ENCODE data around the gene DTNBP1. TPM values are rescaled to one million over a fixed set of nuclear protein-coding genes. Genes with fewer than 3 reads are reported as not detected.

Gene DTNBP1
- total and polyA plus RNA-seq, 2 of the 13 experiments (the other 11 are each of a cell fraction or from before 2014, with no cell fraction given): 6.6 to 19.1 TPM

DNA sequence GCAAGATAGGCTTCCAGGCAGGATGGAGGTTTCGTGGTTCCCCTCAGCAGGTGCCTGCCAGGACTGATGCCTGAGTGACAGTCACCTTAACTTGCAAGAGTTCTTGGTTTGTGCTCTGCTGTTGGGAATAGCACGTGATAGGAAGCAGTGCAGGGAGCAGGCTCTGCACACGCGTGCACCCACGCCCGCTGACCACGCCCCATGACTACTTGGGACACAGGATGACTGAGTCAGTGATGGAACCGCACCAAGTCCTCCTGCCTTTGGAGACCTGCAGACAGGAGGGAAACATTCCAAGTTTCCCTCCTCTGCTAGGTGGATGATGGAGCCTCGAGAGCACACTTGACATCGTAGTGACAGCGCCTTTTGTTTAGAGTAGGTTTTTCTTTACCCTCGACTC is 164.2 kb downstream of the DTNBP1 start:
- FAIRE-seq (no peak), ATAC-seq (no peak), DNase-seq (ENCODE audit: low spot score) (no peak)
- no peaks in the 10 kb centered on the region for H3K9me3 ChIP-seq (ENCODE audit: low read length)
- no peak overlapping the region for H2AFZ ChIP-seq (ENCODE audit: low read length)
- H3K9ac ChIP-seq (ENCODE audit: insufficient read depth, low read depth, low read length): no peak overlapping the region
- intact Hi-C loops (cut with micrococcal nuclease; ENCODE audit: unreplicated experiment) (no loop called here), in situ Hi-C loops (cut with HindIII; ENCODE audit: extremely low pct_ligation_motif_present, low pct_unique_long_range_greater_than_20kb) (loop anchor here (25.0 kb wide), 1 partner anchor 1286 kb away; no protein-coding TSS in a partner anchor)
- H3K27me3 ChIP-seq (ENCODE audit: control insufficient read depth in 1 of 2, insufficient read depth in 2 of 2, low read length in 2 of 2): no peaks in the 10 kb centered on the region
- ChIA-PET POLR2A (no interaction called here), CTCF (ENCODE audit: low intra/inter-chr PET ratio, low total read pairs) (no interaction called here)
- H3K4me3 ChIP-seq (replicated peaks in 1 of 3; ENCODE audit: insufficient read depth in 1 of 3, low read depth in 2 of 3, low read length in 3 of 3): no peak overlapping the region
- TF ChIP-seq, protein P1, sequence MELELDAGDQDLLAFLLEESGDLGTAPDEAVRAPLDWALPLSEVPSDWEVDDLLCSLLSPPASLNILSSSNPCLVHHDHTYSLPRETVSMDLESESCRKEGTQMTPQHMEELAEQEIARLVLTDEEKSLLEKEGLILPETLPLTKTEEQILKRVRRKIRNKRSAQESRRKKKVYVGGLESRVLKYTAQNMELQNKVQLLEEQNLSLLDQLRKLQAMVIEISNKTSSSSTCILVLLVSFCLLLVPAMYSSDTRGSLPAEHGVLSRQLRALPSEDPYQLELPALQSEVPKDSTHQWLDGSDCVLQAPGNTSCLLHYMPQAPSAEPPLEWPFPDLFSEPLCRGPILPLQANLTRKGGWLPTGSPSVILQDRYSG (CRISPR knock-in tag; IDR thresholded peaks at IDR 0.05): no peak
- peaks cover 7% of the 10 kb centered on the region; the same call in 1 of the 2 replicates for H3K4me1 ChIP-seq (ENCODE audit: insufficient read depth, low read length)
- no peak overlapping the region for H3K4me2 ChIP-seq (ENCODE audit: low read depth, low read length)
- WGBS (ENCODE audit: low lambda C conversion rate): 86% methylated on average over 6 of the region's 12 CpGs
- no TSS peak for BruUV-seq (replicated peaks)
- H3K36me3 ChIP-seq (replicated peaks in 1 of 2; ENCODE audit: control insufficient read depth in 1 of 2, insufficient read depth in 2 of 2, low read length in 2 of 2): peaks cover 32 to 47% of the 10 kb centered on the region in 2 experiments
- no peak overlapping the region for H3K27ac ChIP-seq (ENCODE audit: extremely low read length, insufficient read depth, low read length)
- H4K20me1 ChIP-seq (ENCODE audit: insufficient read depth, low read length): no peaks in the 10 kb centered on the region
- no peaks in the 10 kb centered on the region for H3K79me2 ChIP-seq (ENCODE audit: insufficient read depth, low read length)

DNA sequence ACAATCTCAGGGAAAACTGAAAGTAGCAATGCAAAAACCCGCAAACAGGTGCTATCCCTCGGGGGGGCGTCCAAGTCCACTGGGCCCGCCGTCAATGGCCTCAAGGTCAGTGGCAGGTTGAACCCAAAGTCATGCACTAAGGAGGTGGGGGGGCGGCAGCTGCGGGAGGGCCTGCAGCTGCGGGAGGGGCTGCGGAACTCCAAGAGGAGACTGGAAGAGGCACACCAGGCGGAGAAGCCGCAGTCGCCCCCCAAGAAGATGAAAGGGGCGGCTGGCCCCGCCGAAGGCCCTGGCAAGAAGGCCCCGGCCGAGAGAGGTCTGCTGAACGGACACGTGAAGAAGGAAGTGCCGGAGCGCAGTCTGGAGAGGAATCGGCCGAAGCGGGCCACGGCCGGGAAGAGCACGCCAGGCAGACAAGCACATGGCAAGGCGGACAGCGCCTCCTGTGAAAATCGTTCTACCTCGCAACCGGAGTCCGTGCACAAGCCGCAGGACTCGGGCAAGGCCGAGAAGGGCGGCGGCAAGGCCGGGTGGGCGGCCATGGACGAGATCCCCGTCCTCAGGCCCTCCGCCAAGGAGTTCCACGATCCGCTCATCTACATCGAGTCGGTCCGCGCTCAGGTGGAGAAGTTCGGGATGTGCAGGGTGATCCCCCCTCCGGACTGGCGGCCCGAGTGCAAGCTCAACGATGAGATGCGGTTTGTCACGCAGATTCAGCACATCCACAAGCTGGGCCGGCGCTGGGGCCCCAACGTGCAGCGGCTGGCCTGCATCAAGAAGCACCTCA is 166.3 kb downstream of the DTNBP1 start:
- H3K27ac ChIP-seq (ENCODE audit: extremely low read length, insufficient read depth, low read length): no peak overlapping the region
- H3K9ac ChIP-seq (ENCODE audit: insufficient read depth, low read depth, low read length): no peak overlapping the region
- DNase-seq (ENCODE audit: low spot score) (no peak), FAIRE-seq (no peak), ATAC-seq (no peak)
- intact Hi-C loops (cut with micrococcal nuclease; ENCODE audit: unreplicated experiment) (no loop called here), in situ Hi-C loops (cut with HindIII; ENCODE audit: extremely low pct_ligation_motif_present, low pct_unique_long_range_greater_than_20kb) (loop anchor here (25.0 kb wide), 1 partner anchor 1284 kb away; no protein-coding TSS in a partner anchor)
- BruUV-seq (replicated peaks): no TSS peak
- no peaks in the 10 kb centered on the region for H3K79me2 ChIP-seq (ENCODE audit: insufficient read depth, low read length)
- no peaks in the 10 kb centered on the region for H3K27me3 ChIP-seq (ENCODE audit: control insufficient read depth in 1 of 2, insufficient read depth in 2 of 2, low read length in 2 of 2)
- H3K36me3 ChIP-seq (replicated peaks in 1 of 2; ENCODE audit: control insufficient read depth in 1 of 2, insufficient read depth in 2 of 2, low read length in 2 of 2): peaks cover 24 to 38% of the 10 kb centered on the region in 2 experiments
- WGBS (ENCODE audit: low lambda C conversion rate): 95% methylated on average over 60 of the region's 60 CpGs
- ChIA-PET CTCF (ENCODE audit: low intra/inter-chr PET ratio, low total read pairs) (no interaction called here), POLR2A (no interaction called here)
- no peak overlapping the region for H2AFZ ChIP-seq (ENCODE audit: low read length)
- H3K9me3 ChIP-seq (ENCODE audit: low read length): no peaks in the 10 kb centered on the region
- H3K4me1 ChIP-seq (ENCODE audit: insufficient read depth, low read length): peaks cover 14% of the 10 kb centered on the region
- no peaks in the 10 kb centered on the region for H4K20me1 ChIP-seq (ENCODE audit: insufficient read depth, low read length)
- H3K4me2 ChIP-seq (ENCODE audit: low read depth, low read length): no peak overlapping the region
- no peak overlapping the region for H3K4me3 ChIP-seq (replicated peaks in 1 of 3; ENCODE audit: insufficient read depth in 1 of 3, low read depth in 2 of 3, low read length in 3 of 3)
- TF ChIP-seq, protein P2, sequence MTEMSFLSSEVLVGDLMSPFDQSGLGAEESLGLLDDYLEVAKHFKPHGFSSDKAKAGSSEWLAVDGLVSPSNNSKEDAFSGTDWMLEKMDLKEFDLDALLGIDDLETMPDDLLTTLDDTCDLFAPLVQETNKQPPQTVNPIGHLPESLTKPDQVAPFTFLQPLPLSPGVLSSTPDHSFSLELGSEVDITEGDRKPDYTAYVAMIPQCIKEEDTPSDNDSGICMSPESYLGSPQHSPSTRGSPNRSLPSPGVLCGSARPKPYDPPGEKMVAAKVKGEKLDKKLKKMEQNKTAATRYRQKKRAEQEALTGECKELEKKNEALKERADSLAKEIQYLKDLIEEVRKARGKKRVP (CRISPR knock-in tag; IDR thresholded peaks at IDR 0.05): no peak
- no peak for TF ChIP-seq TEAD3 (CRISPR knock-in tag; optimal IDR thresholded peaks at IDR 0.05; ENCODE audit: borderline replicate concordance)
- no peak for TF ChIP-seq LCORL (IDR thresholded peaks at IDR 0.05)
- no peak for TF ChIP-seq LCORL (CRISPR knock-in tag; IDR thresholded peaks at IDR 0.05)
- no peak for TF ChIP-seq ZNF570 (CRISPR knock-in tag; IDR thresholded peaks at IDR 0.05; ENCODE audit: borderline replicate concordance)
- TF ChIP-seq, protein P3, sequence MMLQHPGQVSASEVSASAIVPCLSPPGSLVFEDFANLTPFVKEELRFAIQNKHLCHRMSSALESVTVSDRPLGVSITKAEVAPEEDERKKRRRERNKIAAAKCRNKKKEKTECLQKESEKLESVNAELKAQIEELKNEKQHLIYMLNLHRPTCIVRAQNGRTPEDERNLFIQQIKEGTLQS (CRISPR knock-in tag; IDR thresholded peaks at IDR 0.05): no peak
- TF ChIP-seq, protein P4, sequence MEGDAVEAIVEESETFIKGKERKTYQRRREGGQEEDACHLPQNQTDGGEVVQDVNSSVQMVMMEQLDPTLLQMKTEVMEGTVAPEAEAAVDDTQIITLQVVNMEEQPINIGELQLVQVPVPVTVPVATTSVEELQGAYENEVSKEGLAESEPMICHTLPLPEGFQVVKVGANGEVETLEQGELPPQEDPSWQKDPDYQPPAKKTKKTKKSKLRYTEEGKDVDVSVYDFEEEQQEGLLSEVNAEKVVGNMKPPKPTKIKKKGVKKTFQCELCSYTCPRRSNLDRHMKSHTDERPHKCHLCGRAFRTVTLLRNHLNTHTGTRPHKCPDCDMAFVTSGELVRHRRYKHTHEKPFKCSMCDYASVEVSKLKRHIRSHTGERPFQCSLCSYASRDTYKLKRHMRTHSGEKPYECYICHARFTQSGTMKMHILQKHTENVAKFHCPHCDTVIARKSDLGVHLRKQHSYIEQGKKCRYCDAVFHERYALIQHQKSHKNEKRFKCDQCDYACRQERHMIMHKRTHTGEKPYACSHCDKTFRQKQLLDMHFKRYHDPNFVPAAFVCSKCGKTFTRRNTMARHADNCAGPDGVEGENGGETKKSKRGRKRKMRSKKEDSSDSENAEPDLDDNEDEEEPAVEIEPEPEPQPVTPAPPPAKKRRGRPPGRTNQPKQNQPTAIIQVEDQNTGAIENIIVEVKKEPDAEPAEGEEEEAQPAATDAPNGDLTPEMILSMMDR (CRISPR knock-in tag; IDR thresholded peaks at IDR 0.05): no peak
- TF ChIP-seq, protein P5, sequence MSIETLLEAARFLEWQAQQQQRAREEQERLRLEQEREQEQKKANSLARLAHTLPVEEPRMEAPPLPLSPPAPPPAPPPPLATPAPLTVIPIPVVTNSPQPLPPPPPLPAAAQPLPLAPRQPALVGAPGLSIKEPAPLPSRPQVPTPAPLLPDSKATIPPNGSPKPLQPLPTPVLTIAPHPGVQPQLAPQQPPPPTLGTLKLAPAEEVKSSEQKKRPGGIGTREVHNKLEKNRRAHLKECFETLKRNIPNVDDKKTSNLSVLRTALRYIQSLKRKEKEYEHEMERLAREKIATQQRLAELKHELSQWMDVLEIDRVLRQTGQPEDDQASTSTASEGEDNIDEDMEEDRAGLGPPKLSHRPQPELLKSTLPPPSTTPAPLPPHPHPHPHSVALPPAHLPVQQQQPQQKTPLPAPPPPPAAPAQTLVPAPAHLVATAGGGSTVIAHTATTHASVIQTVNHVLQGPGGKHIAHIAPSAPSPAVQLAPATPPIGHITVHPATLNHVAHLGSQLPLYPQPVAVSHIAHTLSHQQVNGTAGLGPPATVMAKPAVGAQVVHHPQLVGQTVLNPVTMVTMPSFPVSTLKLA (IDR thresholded peaks at IDR 0.05): no peak
- TF ChIP-seq PBX2 (CRISPR knock-in tag; IDR thresholded peaks at IDR 0.05): no peak

Measured in HepG2 (cell line).